ENCODE data around the gene PTPRO.

- TF ChIP-seq CHD2 (IDR thresholded peaks at IDR 0.05; ENCODE audit: low read length, partially characterized antibody), result no peak
- TF ChIP-seq CTCF (IDR thresholded peaks at IDR 0.05), result no peak
- no peak for TF ChIP-seq SREBF2 (IDR thresholded peaks at IDR 0.05)
- TF ChIP-seq POLR2A (IDR thresholded peaks at IDR 0.05; ENCODE audit: low read length), result no peak
- TF ChIP-seq FOSL2 (IDR thresholded peaks at IDR 0.05), result no peak
- no peak for TF ChIP-seq FOSL2 (CRISPR knock-in tag; IDR thresholded peaks at IDR 0.05)
- no peak for TF ChIP-seq EP300 (IDR thresholded peaks at IDR 0.05)
- TF ChIP-seq BHLHE40 (IDR thresholded peaks at IDR 0.05; ENCODE audit: low read depth, low read length), result no peak
- no peak for TF ChIP-seq REST (IDR thresholded peaks at IDR 0.05)
- TF ChIP-seq SMC3 (IDR thresholded peaks at IDR 0.05), result no peak
- TF ChIP-seq RFX5 (IDR thresholded peaks at IDR 0.05), result no peak
Observed at GRCh38 chr12:15393995-15394394, 71.7 kb downstream of the PTPRO start.

Data from A549 (cell line).